IPS-20b (cell line): Measurements from ENCODE around the gene SLX4.

Source experiments
- H3K27ac ChIP-seq: one replicate; pipeline ENCODE4 v1.5.1; 2013; ENCODE audit warnings: low read length
- H3K27me3 ChIP-seq: 2 replicates; pipeline ENCODE4 v1.6.1; 2013; ENCODE audit warnings: mild to moderate bottlenecking, low read length, inconsistent platforms; ENCODE audit not compliant: insufficient read depth
- H3K36me3 ChIP-seq: 2 replicates; pipeline ENCODE4 v1.6.1; 2013; ENCODE audit warnings: low read depth, mild to moderate bottlenecking, inconsistent platforms, low read length, moderate library complexity; ENCODE audit not compliant: insufficient read depth
- H3K4me1 ChIP-seq: 2 replicates; pipeline ENCODE4 v1.6.1; 2013; ENCODE audit warnings: mild to moderate bottlenecking, control low read depth, inconsistent platforms, low read length, moderate library complexity; ENCODE audit not compliant: insufficient read depth
- H3K4me3 ChIP-seq: 2 replicates; pipeline ENCODE4 v1.5.1; 2013; ENCODE audit warnings: mild to moderate bottlenecking, low read length, inconsistent platforms
- H3K9ac ChIP-seq: 2 replicates; pipeline ENCODE4 v1.6.1; 2013; ENCODE audit warnings: low read depth, mild to moderate bottlenecking, inconsistent platforms, low read length, moderate library complexity
- H3K9me3 ChIP-seq: 2 replicates; pipeline ENCODE4 v1.6.1; 2013; ENCODE audit warnings: mild to moderate bottlenecking, low read depth, low read length, inconsistent platforms; ENCODE audit not compliant: insufficient read depth

Gene SLX4

GRCh38 chr16:3534126-3534525 is 77.3 kb downstream of the SLX4 start:
- no peak overlapping the region for H3K4me3 ChIP-seq
- no peaks in the 10 kb centered on the region for H3K9me3 ChIP-seq
- no peak overlapping the region for H3K9ac ChIP-seq
- H3K36me3 ChIP-seq: peaks cover 31% of the 10 kb centered on the region
- no peak overlapping the region for H3K27ac ChIP-seq
- H3K4me1 ChIP-seq: no peaks in the 10 kb centered on the region
- H3K27me3 ChIP-seq: no peaks in the 10 kb centered on the region

DNA sequence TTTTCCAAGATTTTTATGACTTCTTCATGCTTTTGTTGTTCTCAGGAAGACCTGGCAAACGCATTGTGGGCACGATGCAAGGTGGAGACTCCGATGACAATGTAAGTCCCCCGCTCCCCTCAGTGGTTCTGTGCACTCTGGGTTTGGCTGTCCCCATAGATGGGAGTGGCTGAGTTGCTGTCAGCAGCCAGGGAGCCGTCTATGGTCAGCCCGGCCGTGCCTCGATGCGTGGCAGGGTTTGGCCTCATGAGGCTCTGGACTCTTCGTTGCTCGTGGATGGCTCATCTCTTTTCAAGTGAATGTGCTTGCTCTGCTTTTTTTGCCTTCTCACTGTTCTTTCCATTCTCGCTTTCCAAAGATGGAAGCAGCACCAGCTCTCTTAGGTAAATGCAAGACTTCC is 78.7 kb downstream of the SLX4 start:
- Histone ChIP-seq H3K36me3 (peaks cover 36% of the 10 kb centered on the region), H3K9me3 (no peaks in the 10 kb centered on the region), H3K27me3 (no peaks in the 10 kb centered on the region), H3K27ac (no peak overlapping the region), H3K4me1 (no peaks in the 10 kb centered on the region), H3K9ac (no peak overlapping the region), H3K4me3 (no peak overlapping the region)
